NCI-H1048 (cell line): ENCODE results near the gene UBE2Q1.

ENCODE experiments used
- DNase-seq: peaks from one replicate; lab custom pipeline; 2025; lab: John Stamatoyannopoulos, UW

Gene UBE2Q1

GRCh38 chr1:154577346-154578057 is 19.0 kb upstream of the UBE2Q1 start:
- no peak for DNase-seq

DNA sequence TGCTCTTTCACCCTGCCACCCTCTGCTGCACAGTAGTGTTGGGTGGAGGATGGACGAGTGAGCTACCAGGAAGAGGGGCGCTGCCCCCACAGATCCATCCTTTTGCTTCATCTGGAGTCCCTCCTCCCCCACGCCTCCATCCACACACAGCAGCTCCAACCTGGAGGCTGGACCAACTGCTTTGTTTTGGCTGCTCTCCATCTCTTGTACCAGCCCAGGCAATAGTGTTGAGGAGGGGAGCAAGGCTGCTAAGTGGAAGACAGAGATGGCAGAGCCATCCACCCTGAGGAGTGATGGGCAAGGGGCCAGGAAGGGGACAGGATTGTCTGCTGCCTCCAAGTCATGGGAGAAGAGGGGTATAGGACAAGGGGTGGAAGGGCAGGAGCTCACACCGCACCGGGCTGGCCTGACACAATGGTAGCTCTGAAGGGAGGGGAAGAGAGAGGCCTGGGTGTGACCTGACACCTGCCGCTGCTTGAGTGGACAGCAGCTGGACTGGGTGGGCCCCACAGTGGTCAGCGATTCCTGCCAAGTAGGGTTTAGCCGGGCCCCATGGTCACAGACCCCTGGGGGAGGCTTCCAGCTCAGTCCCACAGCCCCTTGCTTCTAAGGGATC is 17.6 kb upstream of the UBE2Q1 start:
- no peak for DNase-seq

- DNase-seq = no peak
Observed at GRCh38 chr1:154575147-154575927, 16.9 kb upstream of the UBE2Q1 start.

GRCh38 chr1:154574716-154575115 is 16.3 kb upstream of the UBE2Q1 start:
- DNase-seq = no peak

- no peak for DNase-seq
Observed at GRCh38 chr1:154573168-154573510, 14.7 kb upstream of the UBE2Q1 start.

GRCh38 chr1:154572468-154573167 is 14.2 kb upstream of the UBE2Q1 start:
- no peak for DNase-seq

- DNase-seq = no peak
Observed at GRCh38 chr1:154571964-154572288, 13.5 kb upstream of the UBE2Q1 start.

DNA sequence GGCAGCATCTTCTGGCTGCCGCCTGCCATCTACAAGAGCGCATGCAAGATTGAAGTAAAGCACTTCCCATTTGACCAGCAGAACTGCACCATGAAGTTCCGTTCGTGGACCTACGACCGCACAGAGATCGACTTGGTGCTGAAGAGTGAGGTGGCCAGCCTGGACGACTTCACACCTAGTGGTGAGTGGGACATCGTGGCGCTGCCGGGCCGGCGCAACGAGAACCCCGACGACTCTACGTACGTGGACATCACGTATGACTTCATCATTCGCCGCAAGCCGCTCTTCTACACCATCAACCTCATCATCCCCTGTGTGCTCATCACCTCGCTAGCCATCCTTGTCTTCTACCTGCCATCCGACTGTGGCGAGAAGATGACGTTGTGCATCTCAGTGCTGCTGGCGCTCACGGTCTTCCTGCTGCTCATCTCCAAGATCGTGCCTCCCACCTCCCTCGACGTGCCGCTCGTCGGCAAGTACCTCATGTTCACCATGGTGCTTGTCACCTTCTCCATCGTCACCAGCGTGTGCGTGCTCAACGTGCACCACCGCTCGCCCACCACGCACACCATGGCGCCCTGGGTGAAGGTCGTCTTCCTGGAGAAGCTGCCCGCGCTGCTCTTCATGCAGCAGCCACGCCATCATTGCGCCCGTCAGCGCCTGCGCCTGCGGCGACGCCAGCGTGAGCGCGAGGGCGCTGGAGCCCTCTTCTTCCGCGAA is 12.9 kb upstream of the UBE2Q1 start:
- no peak for DNase-seq

DNA sequence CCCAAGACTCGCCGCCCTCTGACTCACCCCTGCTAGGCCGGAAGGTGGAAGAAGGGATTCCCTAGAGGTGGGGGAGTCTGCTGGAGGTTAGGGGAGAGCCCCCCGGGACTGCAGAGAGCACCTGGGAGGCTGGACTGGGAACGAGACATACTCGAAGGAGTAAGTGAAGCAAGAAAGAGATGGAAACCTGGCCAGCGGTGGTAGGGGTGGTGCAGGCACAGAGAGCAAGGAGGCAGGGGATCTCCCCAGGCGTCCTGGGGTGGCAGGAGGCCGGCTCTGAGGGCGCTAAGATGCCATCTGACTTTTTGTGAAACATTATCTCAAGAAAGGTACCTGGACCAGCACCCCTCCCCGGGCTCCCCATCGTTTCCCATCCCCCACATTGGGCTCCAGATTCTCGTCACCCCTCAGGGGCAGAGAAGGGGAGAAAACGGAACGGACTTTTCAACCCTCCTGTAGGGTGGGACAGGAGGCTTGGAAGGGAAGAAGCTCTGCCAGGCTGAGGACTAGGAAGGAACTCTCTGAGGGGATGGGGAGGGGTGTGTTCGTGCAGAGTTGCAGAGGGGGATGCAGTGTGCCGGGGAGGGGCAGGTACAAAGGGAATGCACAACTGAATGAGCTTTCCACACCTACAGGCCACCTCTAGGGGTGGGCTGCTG is 9.8 kb upstream of the UBE2Q1 start:
- DNase-seq = no peak

GRCh38 chr1:154567386-154568156 is 9.1 kb upstream of the UBE2Q1 start, which contains the start of gene CHRNB2:
CHRNB2 (plus strand) TSS chr1:154567778; CDS start chr1:154568045, 267 bp downstream.
- DNase-seq = no peak

GRCh38 chr1:154565876-154566275 is 7.4 kb upstream of the UBE2Q1 start:
- DNase-seq = no peak

- DNase-seq = peak; percentile 92
Observed at GRCh38 chr1:154559466-154560044, 1.1 kb upstream of the UBE2Q1 start.

GRCh38 chr1:154558720-154559465 is 431 bp upstream of the UBE2Q1 start:
- peak; percentile 99 for DNase-seq

DNA sequence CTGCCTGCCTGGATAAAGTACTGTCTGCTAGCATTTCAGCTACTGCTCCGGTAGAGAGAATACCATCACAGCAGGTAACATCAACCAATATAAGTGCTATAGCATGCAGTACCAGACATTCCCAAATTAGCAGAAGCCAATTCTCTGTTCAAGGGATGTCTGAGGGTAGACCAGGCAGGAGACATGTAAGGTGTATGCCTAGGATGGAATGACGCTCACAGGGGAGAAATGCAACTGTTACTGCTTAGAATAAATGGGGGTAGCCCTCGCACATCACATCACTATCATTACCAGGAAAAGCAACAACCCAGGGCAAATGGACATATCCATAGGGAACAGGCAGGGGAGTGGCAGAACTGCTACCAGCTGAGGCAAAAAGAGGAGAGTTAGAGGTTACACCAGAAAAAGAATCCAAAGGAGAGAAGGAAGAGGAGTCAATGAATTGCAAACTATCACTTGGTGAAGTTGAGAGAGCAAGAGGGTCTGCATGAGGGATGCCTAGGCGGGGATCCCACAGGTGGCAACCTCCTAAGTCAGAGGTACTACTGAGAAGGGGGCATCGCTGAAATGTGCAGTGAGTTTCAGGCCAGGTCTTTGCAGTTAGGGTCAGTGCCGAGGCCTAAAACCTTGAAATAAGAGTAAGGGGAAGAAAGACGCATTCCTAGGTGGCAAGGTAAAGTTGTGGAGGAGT is 1.1 kb downstream of the UBE2Q1 start:
- DNase-seq = no peak

GRCh38 chr1:154556422-154556821 is 2.0 kb downstream of the UBE2Q1 start:
- DNase-seq = no peak

DNA sequence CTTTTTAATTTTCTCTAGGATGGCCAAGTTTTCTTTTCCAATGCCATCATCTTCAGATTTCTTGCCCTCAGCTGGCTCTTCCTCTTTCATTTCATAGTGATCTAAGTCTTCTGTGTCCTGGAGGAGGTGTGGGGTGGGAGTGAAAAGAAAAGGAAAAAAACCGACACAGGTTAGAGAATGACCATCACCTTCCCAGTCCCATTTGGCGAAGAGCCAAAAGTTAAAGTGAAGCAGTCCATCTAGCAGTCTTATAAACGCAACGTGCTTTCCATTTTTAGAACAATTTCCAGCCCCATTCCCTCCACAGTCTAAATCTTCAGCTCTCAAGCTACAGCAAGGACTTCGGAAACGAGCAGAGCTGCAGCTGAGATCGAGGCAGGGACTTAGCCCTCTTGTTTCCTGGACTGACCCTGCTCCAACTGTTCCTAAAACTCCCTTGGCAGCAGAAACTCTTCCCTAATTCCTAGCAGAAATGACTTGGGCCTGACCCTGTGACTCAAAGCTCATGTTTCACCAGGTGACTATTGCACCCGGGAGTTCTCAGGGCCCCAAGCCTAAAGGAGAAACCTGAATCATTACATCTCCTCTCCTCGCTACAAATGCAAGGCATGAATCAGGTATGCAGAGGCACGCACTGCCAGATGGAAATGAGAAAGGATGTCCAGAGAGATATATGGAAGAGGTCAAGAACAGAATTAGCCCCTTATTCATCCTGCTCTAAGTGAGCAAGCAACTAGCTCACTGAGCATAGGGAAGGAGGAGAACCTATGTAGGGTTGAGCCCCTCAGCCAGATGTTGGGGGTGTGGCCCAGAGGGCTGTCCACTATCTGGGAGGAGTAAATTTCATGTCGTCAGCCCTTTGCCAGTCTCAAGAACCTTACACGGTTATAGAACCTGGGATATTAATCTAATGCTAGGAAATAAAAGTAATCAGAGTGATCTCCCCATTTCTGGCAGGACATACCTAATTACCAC is 5.1 kb downstream of the UBE2Q1 start:
- no peak for DNase-seq

DNA sequence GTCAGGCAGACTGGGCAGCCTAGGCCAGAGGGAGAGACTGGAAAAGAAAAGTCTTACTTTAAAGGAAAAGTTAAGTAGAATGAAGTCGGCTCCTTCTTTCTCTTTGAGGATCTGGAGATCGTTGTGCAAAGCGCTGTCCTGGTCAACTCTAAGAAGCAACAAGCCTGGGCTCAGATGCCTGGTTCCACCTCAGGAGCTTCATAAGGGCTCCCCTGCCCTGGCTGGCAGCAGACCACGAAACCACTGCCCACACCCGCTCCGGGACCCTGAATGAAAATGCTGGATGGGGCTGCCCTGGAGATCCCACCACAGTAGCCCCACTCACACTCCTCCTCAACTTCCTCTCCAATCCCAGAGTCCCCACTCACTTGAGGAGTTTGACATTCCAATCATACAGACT is 6.4 kb downstream of the UBE2Q1 start:
- no peak for DNase-seq

GRCh38 chr1:154551474-154551873 is 7.0 kb downstream of the UBE2Q1 start:
- DNase-seq = no peak
